PC-9 (cell line): ENCODE measurements around the gene ADH7.

ENCODE experiments used
- EZH2 ChIP-seq: fragments of 200-600 bp; sonication (generic); IDR thresholded peaks from 2 replicates; pipeline ENCODE4 v1.8.0; 2017; ENCODE audit warnings: antibody characterized with exemption, low read depth
- TF ChIP-seq, protein P1 (sequence below): fragments of 200-600 bp; sonication (generic); conservative IDR thresholded peaks from 2 replicates; pipeline ENCODE4 v1.6.1; 2017; ENCODE audit warnings: mixed run types, antibody characterized with exemption, mild to moderate bottlenecking, moderate library complexity

GRCh38 chr4:99483636-99484035, 48.5 kb upstream of the ADH7 start:
- no peak for TF ChIP-seq EZH2
- TF ChIP-seq, protein P1, sequence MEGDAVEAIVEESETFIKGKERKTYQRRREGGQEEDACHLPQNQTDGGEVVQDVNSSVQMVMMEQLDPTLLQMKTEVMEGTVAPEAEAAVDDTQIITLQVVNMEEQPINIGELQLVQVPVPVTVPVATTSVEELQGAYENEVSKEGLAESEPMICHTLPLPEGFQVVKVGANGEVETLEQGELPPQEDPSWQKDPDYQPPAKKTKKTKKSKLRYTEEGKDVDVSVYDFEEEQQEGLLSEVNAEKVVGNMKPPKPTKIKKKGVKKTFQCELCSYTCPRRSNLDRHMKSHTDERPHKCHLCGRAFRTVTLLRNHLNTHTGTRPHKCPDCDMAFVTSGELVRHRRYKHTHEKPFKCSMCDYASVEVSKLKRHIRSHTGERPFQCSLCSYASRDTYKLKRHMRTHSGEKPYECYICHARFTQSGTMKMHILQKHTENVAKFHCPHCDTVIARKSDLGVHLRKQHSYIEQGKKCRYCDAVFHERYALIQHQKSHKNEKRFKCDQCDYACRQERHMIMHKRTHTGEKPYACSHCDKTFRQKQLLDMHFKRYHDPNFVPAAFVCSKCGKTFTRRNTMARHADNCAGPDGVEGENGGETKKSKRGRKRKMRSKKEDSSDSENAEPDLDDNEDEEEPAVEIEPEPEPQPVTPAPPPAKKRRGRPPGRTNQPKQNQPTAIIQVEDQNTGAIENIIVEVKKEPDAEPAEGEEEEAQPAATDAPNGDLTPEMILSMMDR, result no peak
